ENCODE measurements around the gene EEF1E1.

DNA sequence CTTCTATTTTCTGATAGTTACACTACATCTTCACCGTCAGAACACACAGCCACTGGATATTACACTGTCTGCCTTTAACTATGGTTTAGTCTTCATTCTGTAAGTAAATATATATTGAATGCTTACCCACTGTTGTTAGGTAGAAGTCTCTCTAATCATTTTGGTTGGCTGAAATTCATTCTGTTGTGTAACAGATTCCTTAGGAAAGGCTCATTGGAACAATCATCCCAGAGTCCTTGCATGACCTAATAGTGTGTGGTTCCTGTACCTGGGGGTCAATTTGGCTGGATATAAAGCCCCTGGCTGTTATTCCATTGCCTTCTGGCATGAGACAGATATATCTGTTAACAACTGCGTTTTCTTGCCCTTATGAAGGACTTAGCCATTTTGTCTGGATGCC lies 48.1 kb downstream of the EEF1E1 start:
- TF ChIP-seq CTCF (IDR thresholded peaks at IDR 0.05) = no peak
- no peak for TF ChIP-seq EZH2phosphoT487 (IDR thresholded peaks at IDR 0.05)

Data from neural progenitor cell (in vitro differentiated cells).